ENCODE measurements around the gene SMAP2. TPM values are rescaled to one million over a fixed set of nuclear protein-coding genes. Genes with fewer than 3 reads are reported as not detected.

The SMAP2 gene
- polyA plus RNA-seq, 3 donors = 13.3 to 57.0 (median 31.4) TPM

- no peak overlapping the region for H3K27ac ChIP-seq (ENCODE audit: low read depth, low read length)
- 83 to 89% (median 87%) methylated on average over 5 of the region's 5 CpGs for WGBS, 3 donors
Observed at GRCh38 chr1:40439247-40439646, 65.7 kb downstream of the SMAP2 start.

- WGBS, 3 donors = 0% methylated on average over 64 of the region's 64 CpGs
Observed at GRCh38 chr1:40449684-40450494, 76.4 kb downstream of the SMAP2 start, which contains the start of gene ZFP69B. TSS of gene ZFP69B (plus strand) at chr1:40450476. CDS start at chr1:40450962, 486 bp downstream.

GRCh38 chr1:40450495-40451237 lies 77.1 kb downstream of the SMAP2 start:
- 12 to 25% (median 13%) methylated on average over 22 of the region's 22 CpGs for WGBS, 3 donors
- H3K27ac ChIP-seq (ENCODE audit: low read depth, low read length) = no peak overlapping the region

More at GRCh38 chr1:40449684-40450494, 76.4 kb downstream of the SMAP2 start, which contains the start of gene ZFP69B:
- no peak within 1 kb of the TSS for H3K27ac ChIP-seq (ENCODE audit: low read depth, low read length)

GRCh38 chr1:40451238-40451585 lies 77.7 kb downstream of the SMAP2 start:
- 90 to 98% (median 93%) methylated on average over 1 of the region's 1 CpG for WGBS, 3 donors
- H3K27ac ChIP-seq (ENCODE audit: low read depth, low read length) = no peak overlapping the region

- H3K27ac ChIP-seq (ENCODE audit: low read depth, low read length) = no peak overlapping the region
- WGBS, 3 donors = 49 to 100% (median 96%) methylated on average over 1 of the region's 1 CpG
Observed at GRCh38 chr1:40454873-40455272, 81.3 kb downstream of the SMAP2 start.

- H3K27ac ChIP-seq (ENCODE audit: low read depth, low read length) = no peak overlapping the region
- WGBS, 3 donors = 92 to 98% (median 97%) methylated on average over 3 of the region's 3 CpGs
Observed at GRCh38 chr1:40462956-40463590, 89.5 kb downstream of the SMAP2 start.

GRCh38 chr1:40469327-40469726 lies 95.8 kb downstream of the SMAP2 start:
- 89 to 100% (median 90%) methylated on average over 2 of the region's 2 CpGs for WGBS, 3 donors

More at GRCh38 chr1:40469327-40469726, 95.8 kb downstream of the SMAP2 start:
- no peak overlapping the region for H3K27ac ChIP-seq (ENCODE audit: low read depth, low read length)

Other genes with a start within 250 kb of the SMAP2 start
- gene RLF, start 212.3 kb upstream of the SMAP2 start, polyA plus RNA-seq = 1 to 10 TPM; 2.6 to 5.2 (median 4.0) TPM
- gene TMCO2, start 125.8 kb upstream of the SMAP2 start, polyA plus RNA-seq = not detected
- gene ZMPSTE24, start 115.5 kb upstream of the SMAP2 start, polyA plus RNA-seq = 10 to 100 TPM; 10.3 to 16.2 (median 14.7) TPM
- 1 to 10 TPM in 2 of 3 donors, under 1 TPM in 1; 0.91 to 2.8 (median 1.0) TPM for gene COL9A2, start 56.4 kb upstream of the SMAP2 start, polyA plus RNA-seq
- gene ZFP69B, start 76.7 kb downstream of the SMAP2 start, polyA plus RNA-seq = under 1 TPM; 0.22 to 0.70 (median 0.34) TPM
- 1 to 10 TPM; 1.2 to 5.2 (median 1.4) TPM for gene ZFP69, start 103.6 kb downstream of the SMAP2 start, polyA plus RNA-seq
- 1 to 10 TPM; 2.0 to 4.5 (median 4.2) TPM for gene EXO5, start 135.0 kb downstream of the SMAP2 start, polyA plus RNA-seq
- gene ZNF684, start 157.9 kb downstream of the SMAP2 start, polyA plus RNA-seq = 1 to 10 TPM; 1.0 to 1.9 (median 1.6) TPM